ENCODE results near the gene METTL27.
"Not testable (repeated sequence)": the region's sequence is repeated elsewhere in the genome, so short reads cannot be mapped to it uniquely, and the experiment has no call there.

METTL27 gene

DNA sequence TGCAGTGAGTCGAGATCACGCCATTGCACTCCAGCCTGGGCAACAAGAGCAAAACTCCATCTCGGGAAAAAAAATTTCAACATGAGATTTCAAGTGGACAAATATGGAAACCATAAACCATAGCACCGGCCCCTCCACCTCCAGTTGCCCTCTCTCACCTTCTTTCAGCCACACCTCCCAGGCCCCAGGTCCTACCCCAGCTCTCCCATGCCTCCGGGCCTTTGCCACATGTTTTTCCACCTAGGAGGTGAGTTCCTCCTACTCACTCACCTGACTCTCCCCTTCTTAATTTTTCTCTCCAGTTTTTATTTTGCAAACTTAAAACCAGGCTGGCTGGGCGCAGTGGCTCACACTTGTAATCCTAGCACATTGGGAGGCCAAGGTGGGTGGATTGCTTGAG, 25.2 kb downstream of the METTL27 start:
- no peak for DNase-seq

DNA sequence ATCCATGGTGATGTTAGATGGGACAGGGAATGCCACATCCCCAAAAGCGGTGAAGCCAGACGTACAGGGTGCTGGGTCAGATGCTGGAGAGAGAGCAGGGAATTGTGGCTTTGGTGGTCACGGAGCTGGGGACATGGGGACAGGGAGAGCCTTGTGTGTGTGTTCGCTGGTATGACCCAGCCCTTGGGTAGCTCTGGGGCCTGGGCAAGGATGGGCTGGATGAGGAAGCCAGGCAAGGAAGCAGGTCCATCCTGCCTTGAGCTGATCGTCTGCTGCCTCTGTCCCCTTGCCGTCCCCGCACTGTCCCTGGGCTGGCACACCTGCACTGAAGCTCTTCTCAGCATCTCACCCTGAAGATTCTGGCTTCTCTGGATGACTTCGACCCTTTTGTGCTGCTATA, 26.9 kb downstream of the METTL27 start:
- DNase-seq, result no peak

DNA sequence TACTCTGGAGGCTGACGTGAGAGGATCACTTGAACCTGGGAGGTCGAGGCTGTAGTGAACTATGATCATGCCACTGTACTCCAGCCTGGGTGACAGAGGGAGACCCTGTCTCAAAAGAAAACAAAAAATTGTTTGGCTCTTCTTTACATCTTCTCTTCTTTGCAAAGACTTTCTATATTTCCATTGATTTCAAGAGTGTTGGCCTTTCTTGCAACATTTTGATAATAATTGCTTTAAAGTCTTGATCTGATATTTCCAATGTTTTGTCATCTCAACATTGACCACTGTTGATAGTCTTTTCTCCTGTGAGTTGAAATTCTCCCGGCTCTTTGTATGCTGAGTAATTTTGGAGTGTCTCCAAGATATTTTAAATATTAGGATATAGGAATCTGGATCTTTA, 29.3 kb downstream of the METTL27 start:
- no peak for DNase-seq

DNA sequence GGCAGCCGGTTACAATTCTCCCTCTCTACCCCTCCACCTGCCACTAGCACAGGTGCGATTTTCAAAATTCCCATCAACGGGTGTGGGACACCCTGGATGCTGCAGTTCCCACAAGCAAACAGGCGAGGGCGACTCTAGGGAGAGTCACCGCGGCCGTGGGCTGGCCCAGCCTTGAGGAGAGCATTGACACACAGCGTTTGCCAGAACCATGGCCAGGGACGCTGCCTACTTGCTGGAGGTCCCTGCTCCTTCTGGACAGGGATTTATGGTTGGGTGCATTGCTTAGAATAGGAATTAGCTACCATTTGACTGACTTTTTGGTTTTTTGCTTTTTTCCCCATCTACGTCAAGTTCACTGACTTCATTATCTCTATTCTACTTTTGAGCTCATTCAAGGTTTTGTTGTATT, 30.6 kb downstream of the METTL27 start:
- peak; percentile 49 for DNase-seq

DNA sequence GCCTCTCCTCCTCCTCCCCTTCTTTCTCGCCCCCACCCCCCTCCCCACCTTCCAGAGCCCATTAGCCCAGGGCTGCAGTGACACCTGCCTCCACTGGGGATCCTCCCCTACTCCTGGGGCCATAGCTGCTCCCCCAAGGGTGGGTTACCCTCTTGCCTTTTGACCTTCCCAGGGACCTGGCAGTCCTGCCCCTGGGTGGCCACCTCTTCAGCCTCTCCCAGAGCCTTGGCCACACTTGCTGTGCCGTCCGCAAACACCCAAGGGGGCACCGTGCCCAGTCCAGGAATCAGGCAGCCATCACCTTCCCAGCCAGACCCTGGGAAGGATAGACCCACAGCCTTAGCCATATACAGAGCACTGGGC, 31.3 kb downstream of the METTL27 start:
- DNase-seq, result no peak

DNA sequence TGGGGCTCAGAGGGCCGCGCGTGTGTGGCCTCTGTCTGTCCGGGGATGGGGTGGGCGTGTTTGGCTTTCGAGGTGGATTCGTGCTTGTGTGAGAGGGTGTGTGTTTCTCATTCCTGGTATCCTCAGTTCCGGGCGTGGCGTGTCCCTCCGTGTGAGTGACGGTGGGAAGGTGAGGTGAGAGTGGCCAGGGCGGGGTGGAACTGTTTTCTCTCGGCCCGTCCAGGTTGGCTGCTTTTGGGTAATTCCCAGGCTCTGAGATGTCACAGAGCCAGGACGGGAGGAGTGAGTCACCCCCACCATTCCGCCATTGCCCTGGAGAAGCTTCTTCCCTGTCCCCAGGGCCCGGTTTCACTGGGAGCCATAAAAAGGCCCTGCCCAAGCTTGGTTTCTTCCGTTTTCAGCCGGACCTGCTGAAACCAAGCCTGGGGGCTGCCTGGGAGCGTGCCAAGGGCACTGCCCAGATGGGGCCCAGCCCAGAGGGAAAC, 32.8 kb downstream of the METTL27 start:
- DNase-seq, result no peak

DNA sequence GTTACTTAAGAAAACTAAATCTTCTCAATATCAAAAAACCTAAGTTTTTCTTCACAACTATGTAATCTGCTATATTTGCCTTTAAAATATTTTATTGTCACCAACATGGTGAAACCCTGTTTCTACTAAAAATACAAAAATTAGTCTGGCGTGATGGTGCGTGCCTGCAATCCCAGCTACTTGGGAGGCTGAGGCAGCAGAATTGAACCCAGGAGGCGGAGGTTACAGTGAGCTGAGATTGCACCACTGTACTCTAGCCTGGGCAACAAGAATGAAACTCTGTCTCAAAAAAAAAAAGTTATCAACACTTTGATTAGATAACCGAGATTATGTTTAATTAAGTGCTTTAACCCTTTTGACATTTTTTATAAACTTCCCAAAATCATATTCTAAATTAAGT, 39.9 kb downstream of the METTL27 start:
- no peak for DNase-seq

DNA sequence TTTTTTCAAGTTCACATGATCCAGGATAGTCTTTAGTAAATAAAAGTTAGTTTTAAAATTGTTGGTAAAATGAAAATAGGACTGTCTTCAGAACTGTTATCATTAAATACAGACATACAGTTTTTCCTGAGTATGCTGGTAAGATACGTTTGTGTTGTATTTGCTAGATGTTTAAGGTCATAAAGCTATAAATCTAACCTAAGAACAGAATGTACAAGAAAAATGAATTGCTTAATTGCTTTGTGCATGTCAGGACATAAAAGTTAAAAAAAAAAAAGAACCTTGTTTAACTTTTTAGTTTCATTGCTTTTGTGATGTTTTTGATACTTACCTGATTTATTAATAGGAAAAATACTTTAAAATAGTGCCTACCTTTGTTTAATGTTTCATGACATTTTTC, 40.7 kb downstream of the METTL27 start:
- no peak for DNase-seq

DNA sequence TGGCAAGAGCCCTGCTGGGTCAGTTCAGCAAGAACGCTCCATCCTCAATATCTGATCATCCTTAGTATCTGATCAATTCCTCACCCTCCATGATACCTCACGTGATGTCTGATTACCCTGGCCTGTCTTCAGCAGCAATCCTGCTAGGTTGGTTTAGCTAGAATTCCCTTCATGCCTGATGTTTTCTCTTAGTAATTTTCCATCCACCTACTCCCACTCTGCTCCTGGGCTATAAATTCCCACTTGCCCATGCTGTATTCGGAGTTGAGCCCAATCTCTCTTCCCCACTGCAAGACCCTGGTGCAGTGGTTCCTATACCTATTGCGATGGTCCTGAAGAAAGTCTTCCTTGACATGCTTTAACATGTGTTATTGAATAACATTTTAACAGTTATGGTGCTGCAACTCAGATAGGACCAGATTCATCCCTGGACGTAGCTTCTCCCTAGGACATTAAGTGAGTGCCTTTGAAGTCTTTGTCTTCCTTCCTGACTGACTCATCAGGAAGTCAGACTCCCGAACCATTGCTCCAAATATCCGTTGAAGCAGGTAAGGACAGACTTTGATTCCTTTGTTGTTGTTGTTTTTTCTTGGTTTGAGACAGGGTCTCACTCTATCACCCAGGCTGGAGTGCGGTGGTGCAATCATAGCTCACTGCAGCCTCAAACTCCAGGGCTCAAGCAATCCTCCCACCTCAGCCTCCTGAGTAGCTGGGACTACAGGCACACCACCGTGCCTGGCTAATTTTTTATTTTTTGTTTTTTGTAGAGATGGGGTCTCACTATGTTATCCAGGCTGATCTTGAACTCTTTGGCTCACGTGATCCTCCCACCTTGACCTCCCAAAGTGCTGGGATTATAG, 42.8 kb downstream of the METTL27 start:
- no peak for DNase-seq

DNA sequence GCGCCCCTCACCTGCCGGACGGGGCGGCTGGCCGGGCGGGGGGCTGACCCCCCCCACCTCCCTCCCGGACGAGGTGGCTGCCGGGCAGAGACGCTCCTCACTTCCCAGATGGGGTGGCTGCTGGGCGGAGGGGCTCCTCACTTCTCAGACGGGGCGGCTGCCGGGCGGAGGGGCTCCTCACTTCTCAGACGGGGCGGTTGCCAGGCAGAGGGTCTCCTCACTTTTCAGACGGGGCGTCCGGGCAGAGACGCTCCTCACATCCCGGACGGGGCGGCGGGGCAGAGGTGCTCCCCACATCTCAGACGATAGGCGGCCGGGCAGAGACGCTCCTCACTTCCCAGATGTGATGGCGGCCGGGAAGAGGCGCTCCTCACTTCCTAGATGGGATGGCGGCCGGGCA, 45.1 kb downstream of the METTL27 start:
- not testable (repeated sequence) for DNase-seq

DNA sequence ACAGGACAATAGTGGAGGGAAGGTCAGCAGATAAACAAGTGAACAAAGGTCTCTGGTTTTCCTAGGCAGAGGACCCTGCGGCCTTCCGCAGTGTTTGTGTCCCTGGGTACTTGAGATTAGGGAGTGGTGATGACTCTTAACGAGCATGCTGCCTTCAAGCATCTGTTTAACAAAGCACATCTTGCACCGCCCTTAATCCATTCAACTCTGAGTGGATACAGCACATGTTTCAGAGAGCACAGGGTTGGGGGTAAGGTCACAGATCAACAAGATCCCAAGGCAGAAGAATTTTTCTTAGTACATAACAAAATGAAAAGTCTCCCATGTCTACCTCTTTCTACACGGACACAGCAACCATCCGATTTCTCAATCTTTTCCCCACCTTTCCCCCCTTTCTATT, 45.7 kb downstream of the METTL27 start:
- not testable (repeated sequence) for DNase-seq

DNA sequence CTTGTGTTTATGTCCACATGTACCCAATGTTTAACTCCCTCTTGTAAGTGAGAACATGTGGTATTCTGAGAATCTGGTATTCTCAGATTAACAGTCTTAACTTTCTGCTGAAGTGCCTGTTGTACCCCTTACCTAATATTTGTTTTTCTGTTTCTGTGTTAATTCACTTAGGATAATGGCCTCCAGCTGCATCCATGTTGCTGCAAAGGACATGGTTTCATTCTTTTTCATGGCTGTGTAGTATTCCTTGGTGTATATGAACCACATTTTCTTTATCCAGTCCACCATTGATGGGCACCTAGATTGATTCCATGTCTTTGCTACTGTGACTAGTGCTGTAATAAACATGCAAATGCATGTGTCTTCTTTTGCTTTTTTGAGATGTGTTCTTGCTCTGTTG, 47.1 kb downstream of the METTL27 start:
- DNase-seq, result not testable (repeated sequence)

DNA sequence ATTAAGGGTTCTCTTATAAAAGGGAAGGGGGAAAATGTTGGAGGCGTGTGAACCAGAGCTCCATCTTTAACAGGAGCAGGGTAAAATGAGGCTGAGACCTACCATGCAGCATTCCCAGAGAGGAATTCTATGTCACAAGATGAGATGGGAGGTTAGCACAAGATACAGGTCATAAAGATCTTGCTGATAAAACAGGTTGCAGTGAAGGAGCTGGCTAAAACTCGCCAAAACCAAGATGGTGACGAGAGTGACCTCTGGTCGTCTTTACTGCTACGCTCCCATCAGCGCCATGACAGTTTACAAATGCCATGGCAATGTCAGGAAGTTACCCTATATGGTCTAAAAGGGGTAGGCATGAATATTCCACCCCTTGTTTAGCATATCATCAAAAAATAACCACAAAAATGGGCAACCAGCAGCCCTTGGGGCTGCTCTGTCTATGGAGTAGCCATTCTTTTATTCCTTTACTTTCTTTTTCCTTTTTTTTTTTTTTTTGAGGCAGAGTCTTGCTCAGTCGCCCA, 51.1 kb downstream of the METTL27 start:
- not testable (repeated sequence) for DNase-seq

DNA sequence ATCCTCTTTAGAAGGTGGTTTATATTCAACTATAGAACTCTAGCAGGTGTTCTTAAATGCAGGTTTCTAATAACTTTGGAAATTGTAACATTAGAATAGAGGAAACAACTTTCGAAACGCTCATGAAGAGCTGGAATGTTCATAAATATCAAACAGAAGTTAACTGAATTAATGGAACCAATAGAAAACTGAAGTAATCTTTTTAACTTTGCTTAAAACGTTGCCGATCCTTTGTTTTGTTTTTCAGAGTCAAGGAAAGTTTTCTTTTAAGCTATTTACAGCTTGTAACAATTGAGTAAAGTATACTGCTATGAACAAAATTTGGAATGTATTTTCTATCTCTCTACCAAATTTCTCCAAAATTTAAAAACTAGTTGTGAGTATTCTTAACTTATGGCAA, 53.3 kb downstream of the METTL27 start:
- DNase-seq, result no peak

DNA sequence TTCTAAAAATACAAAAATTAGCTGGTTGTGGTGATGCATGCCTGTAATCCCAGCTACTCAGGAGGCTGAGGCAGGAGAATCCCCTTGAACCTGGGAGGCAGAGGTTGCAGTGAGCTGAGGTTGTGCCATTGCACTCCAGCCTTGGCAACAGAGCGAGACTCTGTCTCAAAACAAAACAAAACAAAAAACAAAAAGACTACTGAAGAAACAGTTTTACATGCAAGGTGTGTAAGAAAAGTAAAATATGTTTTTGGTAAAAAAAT, 54.6 kb downstream of the METTL27 start:
- not testable (repeated sequence) for DNase-seq

DNA sequence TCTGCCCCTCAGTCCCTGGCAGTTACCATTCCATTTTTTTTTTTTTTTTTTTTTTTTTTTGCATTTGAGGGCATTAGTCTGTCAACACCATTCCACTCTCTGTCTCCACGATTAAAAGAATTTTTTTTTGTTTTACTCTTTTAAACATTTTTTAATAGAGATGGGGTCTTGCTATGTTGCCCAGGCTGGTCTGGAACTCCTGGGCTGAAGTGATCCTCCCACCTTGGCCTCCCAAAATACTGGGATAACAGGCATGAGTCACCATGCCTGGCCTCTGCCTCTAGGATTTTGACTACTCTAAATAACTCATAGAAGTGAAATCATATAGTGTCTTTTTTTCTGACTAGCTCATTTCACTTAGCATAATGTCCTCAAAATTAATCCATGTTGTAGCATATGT, 55.7 kb downstream of the METTL27 start:
- DNase-seq, result no peak
